Measurements from ENCODE around the gene PRMT1. TPM values are rescaled to one million over a fixed set of nuclear protein-coding genes. Genes with fewer than 3 reads are reported as not detected.

Gene PRMT1
- total and polyA plus RNA-seq, 2 of the 13 experiments (the other 11 are each of a cell fraction or from before 2014, with no cell fraction given): 324 to 374 TPM

DNA sequence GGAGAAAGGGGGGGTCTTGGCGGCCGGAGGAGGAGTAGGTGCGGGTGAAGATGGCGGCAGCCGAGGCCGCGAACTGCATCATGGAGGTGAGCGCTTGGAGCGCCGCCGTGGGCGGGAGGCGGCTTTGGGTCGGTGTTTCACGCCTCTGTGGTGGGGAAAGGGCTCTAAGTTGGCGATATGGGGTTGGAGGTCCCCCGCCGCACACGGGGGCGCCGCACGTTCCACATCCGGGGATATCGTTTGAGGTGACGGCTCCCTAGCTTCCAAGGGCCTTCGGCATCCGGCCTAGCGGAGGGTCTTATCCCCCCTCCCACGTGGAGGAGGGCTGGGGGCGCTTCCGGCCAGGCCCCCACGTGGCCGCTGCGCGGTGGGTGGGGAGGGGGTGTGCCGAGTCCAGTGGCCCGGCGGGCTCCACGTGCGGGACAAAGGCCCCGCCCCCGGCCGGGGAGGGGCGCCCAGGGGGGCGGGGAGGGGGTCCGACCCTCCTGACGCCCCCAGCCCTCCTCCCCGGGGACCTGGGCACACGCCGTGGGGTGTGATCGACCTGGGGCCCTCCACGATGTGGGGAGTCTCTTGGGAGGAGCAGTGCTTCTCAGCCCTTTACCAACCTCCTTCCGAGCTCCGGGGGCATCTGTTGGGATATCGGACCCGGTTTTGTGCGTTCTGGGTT lies at the start of gene PRMT1 (continued):
- TF ChIP-seq SP2 (CRISPR knock-in tag; IDR thresholded peaks at IDR 0.05) (0 out of 2 replicates have a peak, but pooled peaks have one; percentile 77), JUNB (CRISPR knock-in tag; IDR thresholded peaks at IDR 0.05; ENCODE audit: borderline replicate concordance) (no peak), KLF15 (CRISPR knock-in tag; IDR thresholded peaks at IDR 0.05; ENCODE audit: borderline replicate concordance) (peak; percentile 71; the same call in 1 of the 2 replicates), PAX8 (CRISPR knock-in tag; IDR thresholded peaks at IDR 0.05; ENCODE audit: borderline replicate concordance) (peak; percentile 56; the same call in 1 of the 2 replicates), ARNT (IDR thresholded peaks at IDR 0.05) (no peak), ZNF879 (CRISPR knock-in tag; IDR thresholded peaks at IDR 0.05) (no peak), SRSF1 (optimal IDR thresholded peaks at IDR 0.05; ENCODE audit: low read depth, low read length) (peak; percentile 95), HOXA3 (CRISPR knock-in tag; IDR thresholded peaks at IDR 0.05) (peak; percentile 85), BORCS8-MEF2B (CRISPR knock-in tag; IDR thresholded peaks at IDR 0.05) (peak; percentile 51), SP1 (IDR thresholded peaks at IDR 0.05) (no peak), SP1 (CRISPR knock-in tag; IDR thresholded peaks at IDR 0.05) (0 out of 2 replicates have a peak, but pooled peaks have one; percentile 2), KAT7 (CRISPR knock-in tag; IDR thresholded peaks at IDR 0.05; ENCODE audit: borderline replicate concordance) (peak; percentile 88; the same call in 1 of the 2 replicates), KLF9 (CRISPR knock-in tag; IDR thresholded peaks at IDR 0.05; ENCODE audit: low read depth) (peak; percentile 82; the same call in 1 of the 2 replicates)
- TF ChIP-seq, protein P1, sequence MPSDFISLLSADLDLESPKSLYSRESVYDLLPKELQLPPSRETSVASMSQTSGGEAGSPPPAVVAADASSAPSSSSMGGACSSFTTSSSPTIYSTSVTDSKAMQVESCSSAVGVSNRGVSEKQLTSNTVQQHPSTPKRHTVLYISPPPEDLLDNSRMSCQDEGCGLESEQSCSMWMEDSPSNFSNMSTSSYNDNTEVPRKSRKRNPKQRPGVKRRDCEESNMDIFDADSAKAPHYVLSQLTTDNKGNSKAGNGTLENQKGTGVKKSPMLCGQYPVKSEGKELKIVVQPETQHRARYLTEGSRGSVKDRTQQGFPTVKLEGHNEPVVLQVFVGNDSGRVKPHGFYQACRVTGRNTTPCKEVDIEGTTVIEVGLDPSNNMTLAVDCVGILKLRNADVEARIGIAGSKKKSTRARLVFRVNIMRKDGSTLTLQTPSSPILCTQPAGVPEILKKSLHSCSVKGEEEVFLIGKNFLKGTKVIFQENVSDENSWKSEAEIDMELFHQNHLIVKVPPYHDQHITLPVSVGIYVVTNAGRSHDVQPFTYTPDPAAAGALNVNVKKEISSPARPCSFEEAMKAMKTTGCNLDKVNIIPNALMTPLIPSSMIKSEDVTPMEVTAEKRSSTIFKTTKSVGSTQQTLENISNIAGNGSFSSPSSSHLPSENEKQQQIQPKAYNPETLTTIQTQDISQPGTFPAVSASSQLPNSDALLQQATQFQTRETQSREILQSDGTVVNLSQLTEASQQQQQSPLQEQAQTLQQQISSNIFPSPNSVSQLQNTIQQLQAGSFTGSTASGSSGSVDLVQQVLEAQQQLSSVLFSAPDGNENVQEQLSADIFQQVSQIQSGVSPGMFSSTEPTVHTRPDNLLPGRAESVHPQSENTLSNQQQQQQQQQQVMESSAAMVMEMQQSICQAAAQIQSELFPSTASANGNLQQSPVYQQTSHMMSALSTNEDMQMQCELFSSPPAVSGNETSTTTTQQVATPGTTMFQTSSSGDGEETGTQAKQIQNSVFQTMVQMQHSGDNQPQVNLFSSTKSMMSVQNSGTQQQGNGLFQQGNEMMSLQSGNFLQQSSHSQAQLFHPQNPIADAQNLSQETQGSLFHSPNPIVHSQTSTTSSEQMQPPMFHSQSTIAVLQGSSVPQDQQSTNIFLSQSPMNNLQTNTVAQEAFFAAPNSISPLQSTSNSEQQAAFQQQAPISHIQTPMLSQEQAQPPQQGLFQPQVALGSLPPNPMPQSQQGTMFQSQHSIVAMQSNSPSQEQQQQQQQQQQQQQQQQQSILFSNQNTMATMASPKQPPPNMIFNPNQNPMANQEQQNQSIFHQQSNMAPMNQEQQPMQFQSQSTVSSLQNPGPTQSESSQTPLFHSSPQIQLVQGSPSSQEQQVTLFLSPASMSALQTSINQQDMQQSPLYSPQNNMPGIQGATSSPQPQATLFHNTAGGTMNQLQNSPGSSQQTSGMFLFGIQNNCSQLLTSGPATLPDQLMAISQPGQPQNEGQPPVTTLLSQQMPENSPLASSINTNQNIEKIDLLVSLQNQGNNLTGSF (CRISPR knock-in tag; IDR thresholded peaks at IDR 0.05): 0 out of 2 replicates have a peak, but pooled peaks have one; percentile 27
- TF ChIP-seq, protein P2, sequence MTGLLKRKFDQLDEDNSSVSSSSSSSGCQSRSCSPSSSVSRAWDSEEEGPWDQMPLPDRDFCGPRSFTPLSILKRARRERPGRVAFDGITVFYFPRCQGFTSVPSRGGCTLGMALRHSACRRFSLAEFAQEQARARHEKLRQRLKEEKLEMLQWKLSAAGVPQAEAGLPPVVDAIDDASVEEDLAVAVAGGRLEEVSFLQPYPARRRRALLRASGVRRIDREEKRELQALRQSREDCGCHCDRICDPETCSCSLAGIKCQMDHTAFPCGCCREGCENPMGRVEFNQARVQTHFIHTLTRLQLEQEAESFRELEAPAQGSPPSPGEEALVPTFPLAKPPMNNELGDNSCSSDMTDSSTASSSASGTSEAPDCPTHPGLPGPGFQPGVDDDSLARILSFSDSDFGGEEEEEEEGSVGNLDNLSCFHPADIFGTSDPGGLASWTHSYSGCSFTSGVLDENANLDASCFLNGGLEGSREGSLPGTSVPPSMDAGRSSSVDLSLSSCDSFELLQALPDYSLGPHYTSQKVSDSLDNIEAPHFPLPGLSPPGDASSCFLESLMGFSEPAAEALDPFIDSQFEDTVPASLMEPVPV (CRISPR knock-in tag; IDR thresholded peaks at IDR 0.05): peak; percentile 83
- TF ChIP-seq, protein P3, sequence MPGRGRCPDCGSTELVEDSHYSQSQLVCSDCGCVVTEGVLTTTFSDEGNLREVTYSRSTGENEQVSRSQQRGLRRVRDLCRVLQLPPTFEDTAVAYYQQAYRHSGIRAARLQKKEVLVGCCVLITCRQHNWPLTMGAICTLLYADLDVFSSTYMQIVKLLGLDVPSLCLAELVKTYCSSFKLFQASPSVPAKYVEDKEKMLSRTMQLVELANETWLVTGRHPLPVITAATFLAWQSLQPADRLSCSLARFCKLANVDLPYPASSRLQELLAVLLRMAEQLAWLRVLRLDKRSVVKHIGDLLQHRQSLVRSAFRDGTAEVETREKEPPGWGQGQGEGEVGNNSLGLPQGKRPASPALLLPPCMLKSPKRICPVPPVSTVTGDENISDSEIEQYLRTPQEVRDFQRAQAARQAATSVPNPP (CRISPR knock-in tag; IDR thresholded peaks at IDR 0.05): 0 out of 2 replicates have a peak, but pooled peaks have one; percentile 27
- TF ChIP-seq, protein P4, sequence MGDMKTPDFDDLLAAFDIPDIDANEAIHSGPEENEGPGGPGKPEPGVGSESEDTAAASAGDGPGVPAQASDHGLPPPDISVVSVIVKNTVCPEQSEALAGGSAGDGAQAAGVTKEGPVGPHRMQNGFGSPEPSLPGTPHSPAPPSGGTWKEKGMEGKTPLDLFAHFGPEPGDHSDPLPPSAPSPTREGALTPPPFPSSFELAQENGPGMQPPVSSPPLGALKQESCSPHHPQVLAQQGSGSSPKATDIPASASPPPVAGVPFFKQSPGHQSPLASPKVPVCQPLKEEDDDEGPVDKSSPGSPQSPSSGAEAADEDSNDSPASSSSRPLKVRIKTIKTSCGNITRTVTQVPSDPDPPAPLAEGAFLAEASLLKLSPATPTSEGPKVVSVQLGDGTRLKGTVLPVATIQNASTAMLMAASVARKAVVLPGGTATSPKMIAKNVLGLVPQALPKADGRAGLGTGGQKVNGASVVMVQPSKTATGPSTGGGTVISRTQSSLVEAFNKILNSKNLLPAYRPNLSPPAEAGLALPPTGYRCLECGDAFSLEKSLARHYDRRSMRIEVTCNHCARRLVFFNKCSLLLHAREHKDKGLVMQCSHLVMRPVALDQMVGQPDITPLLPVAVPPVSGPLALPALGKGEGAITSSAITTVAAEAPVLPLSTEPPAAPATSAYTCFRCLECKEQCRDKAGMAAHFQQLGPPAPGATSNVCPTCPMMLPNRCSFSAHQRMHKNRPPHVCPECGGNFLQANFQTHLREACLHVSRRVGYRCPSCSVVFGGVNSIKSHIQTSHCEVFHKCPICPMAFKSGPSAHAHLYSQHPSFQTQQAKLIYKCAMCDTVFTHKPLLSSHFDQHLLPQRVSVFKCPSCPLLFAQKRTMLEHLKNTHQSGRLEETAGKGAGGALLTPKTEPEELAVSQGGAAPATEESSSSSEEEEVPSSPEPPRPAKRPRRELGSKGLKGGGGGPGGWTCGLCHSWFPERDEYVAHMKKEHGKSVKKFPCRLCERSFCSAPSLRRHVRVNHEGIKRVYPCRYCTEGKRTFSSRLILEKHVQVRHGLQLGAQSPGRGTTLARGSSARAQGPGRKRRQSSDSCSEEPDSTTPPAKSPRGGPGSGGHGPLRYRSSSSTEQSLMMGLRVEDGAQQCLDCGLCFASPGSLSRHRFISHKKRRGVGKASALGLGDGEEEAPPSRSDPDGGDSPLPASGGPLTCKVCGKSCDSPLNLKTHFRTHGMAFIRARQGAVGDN (CRISPR knock-in tag; IDR thresholded peaks at IDR 0.05): peak; percentile 74

All from HepG2 (cell line).